Ovary (tissue), 9 donors: ENCODE data around the gene ME1. TPM values are rescaled to one million over a fixed set of nuclear protein-coding genes. Genes with fewer than 3 reads are reported as not detected.

Experiments used
- DNase-seq, 5 donors: peaks; one replicate each; pipeline ENCODE4 v3.0.0-alpha.2; 2019 to 2020
- H3K27ac ChIP-seq, 2 donors: fragments of 200-600 bp; one replicate each; pipeline versions ENCODE4 v1.5.1 to v1.8.0; 2019 to 2022
- H3K27me3 ChIP-seq: fragments of 200-600 bp; one replicate; pipeline ENCODE4 v1.8.0; 2022
- H3K36me3 ChIP-seq: fragments of 200-600 bp; sonication (generic); one replicate; pipeline ENCODE4 v1.5.1; 2019
- H3K4me1 ChIP-seq: one replicate; pipeline ENCODE4 v1.8.1; 2013; ENCODE audit warnings: mild to moderate bottlenecking, moderate library complexity; ENCODE audit not compliant: insufficient read depth
- H3K4me3 ChIP-seq: fragments of 200-600 bp; sonication (generic); one replicate; pipeline ENCODE4 v1.5.1; 2017
- H3K9me3 ChIP-seq, 2 donors: fragments of 200-600 bp in 1 of 2; sonication (generic) in 1 of 2; one replicate each; pipeline versions ENCODE4 v1.5.1 to v1.8.1; 2013 to 2019; ENCODE audit warnings: mild to moderate bottlenecking in 1 of 2, moderate library complexity in 1 of 2
- CTCF ChIP-seq, 3 donors: fragments of 450-650 bp in 2 of 3; fragments of 200-600 bp in 1 of 3; IDR thresholded peaks; one replicate each; pipeline versions ENCODE4 v1.5.1 to v1.8.0; 2016 to 2022; ENCODE audit warnings: antibody characterized with exemption in 3 of 3, mild to moderate bottlenecking in 1 of 3
- EP300 ChIP-seq: sonication (generic); formaldehyde crosslinking; IDR thresholded peaks from one replicate; pipeline ENCODE4 v1.6.1; 2017; ENCODE audit warnings: antibody characterized with exemption
- POLR2A ChIP-seq: fragments of 450-650 bp; IDR thresholded peaks from one replicate; pipeline ENCODE4 v1.6.1; 2017; ENCODE audit warnings: antibody characterized with exemption, mild to moderate bottlenecking, moderate library complexity
- WGBS, 3 donors: extraction: QIAGEN DNeasy Blood & Tissue Kit in 1 of 3; methylation state at CpG; one replicate each; pipeline versions ENCODE4 v1.1.5 to v1.1.7; 2013 to 2017; 5-methylcytosine and 5-hydroxymethylcytosine counted together
- intact Hi-C, 4 donors: fragments of 100-400 bp; cut with DNase I; formaldehyde crosslinking; loops; one replicate each; pipeline versions ENCODE4 v1.11.0 to v1.15.1; 2022 to 2023
- polyA plus RNA-seq, 2 donors: library from polyadenylated mRNA; stranded (reverse); fragments of 200-250 nt in 1 of 2; fragments of 350-450 nt in 1 of 2; fragmentation: Illumina TruSeq in 1 of 2; extraction: RNeasy Lipid Tissue Mini Kit (QIAGEN cat#74804) in 1 of 2; gene quantifications; one replicate each; pipeline ENCODE4 v1.2.3, GENCODE V29; 2013 to 2014
- total RNA-seq, 7 donors: library from RNA; depleted of rRNA in 2 of 7; stranded (reverse); fragments of >200 nt in 2 of 7; fragmentation: NEBNext Ultra II Directional in 3 of 7; extraction: Animal tissue kit (Norgen Biotek cat#: 25700) in 3 of 7; gene quantifications; one replicate each; pipeline versions ENCODE4 v1.1.0 to v1.2.4, GENCODE V29; 2016 to 2023
- donor health status: DM: no; HTN: no; CAD: no; lungs with moderate emphysema.
- donor health status: DM: no; HTN: no; CAD: no.
- donor health status: Bipolar disorder and iron deficiency.
- donor health status: DM: yes; HTN: yes; CAD: no.
- donor health status: DM: no; HTN: no; CAD: no.
- donor health status: DM: yes; HTN: yes; CAD: no.

The ME1 gene
- total and polyA plus RNA-seq, 9 donors: 7.5 to 19.6 (median 14.9) TPM

GRCh38 chr6:83466328-83466727 lies 35.5 kb upstream of the ME1 start:
- no peak for DNase-seq
- no peaks in the 10 kb centered on the region for H3K36me3 ChIP-seq
- no peak overlapping the region for H3K27ac ChIP-seq
- no peaks in the 10 kb centered on the region for H3K9me3 ChIP-seq
- TF ChIP-seq POLR2A: no peak
- no peak for TF ChIP-seq CTCF (IDR thresholded peaks at IDR 0.05)
- TF ChIP-seq EP300: no peak
- H3K4me3 ChIP-seq: no peak overlapping the region
- no peaks in the 10 kb centered on the region for H3K27me3 ChIP-seq
- 92 to 96% (median 93%) methylated on average over 6 of the region's 6 CpGs for WGBS, 3 donors
- H3K4me1 ChIP-seq: no peaks in the 10 kb centered on the region
- intact Hi-C loops: no loop called here

GRCh38 chr6:83464381-83465140 lies 33.7 kb upstream of the ME1 start:
- no peak for TF ChIP-seq EP300
- no peak for TF ChIP-seq CTCF (IDR thresholded peaks at IDR 0.05)
- no peak for TF ChIP-seq POLR2A
- Histone ChIP-seq H3K4me1 (no peaks in the 10 kb centered on the region), H3K27me3 (no peaks in the 10 kb centered on the region), H3K36me3 (no peaks in the 10 kb centered on the region), H3K4me3 (no peak overlapping the region), H3K27ac (no peak overlapping the region), H3K9me3 (no peaks in the 10 kb centered on the region)
- 94 to 95% (median 95%) methylated on average over 5 of the region's 5 CpGs for WGBS, 3 donors
- intact Hi-C loops: no loop called here
- no peak for DNase-seq

GRCh38 chr6:83463886-83464285 lies 33.0 kb upstream of the ME1 start:
- Histone ChIP-seq H3K36me3 (no peaks in the 10 kb centered on the region), H3K4me3 (no peak overlapping the region), H3K27ac (no peak overlapping the region), H3K4me1 (no peaks in the 10 kb centered on the region), H3K27me3 (no peaks in the 10 kb centered on the region), H3K9me3 (no peaks in the 10 kb centered on the region)
- WGBS, 3 donors: 32 to 39% (median 36%) methylated on average over 2 of the region's 2 CpGs
- no peak for DNase-seq
- intact Hi-C loops: no loop called here
- TF ChIP-seq CTCF (IDR thresholded peaks at IDR 0.05) (no peak), POLR2A (no peak), EP300 (no peak)

GRCh38 chr6:83462524-83462923 lies 31.7 kb upstream of the ME1 start:
- H3K4me3 ChIP-seq: no peak overlapping the region
- TF ChIP-seq CTCF (IDR thresholded peaks at IDR 0.05) (no peak), EP300 (no peak), POLR2A (no peak)
- H3K27ac ChIP-seq: no peak overlapping the region
- no peaks in the 10 kb centered on the region for H3K36me3 ChIP-seq
- no peaks in the 10 kb centered on the region for H3K9me3 ChIP-seq
- no peaks in the 10 kb centered on the region for H3K4me1 ChIP-seq
- H3K27me3 ChIP-seq: no peaks in the 10 kb centered on the region
- intact Hi-C loops: no loop called here
- 57 to 74% (median 59%) methylated on average over 1 of the region's 1 CpG for WGBS, 3 donors
- DNase-seq: no peak
